Panc1 (cell line): ENCODE results near the gene IST1.

Experiments used
- CTCF ChIP-seq: fragments of 450-650 bp; IDR thresholded peaks from 2 replicates; pipeline ENCODE4 v1.5.1; 2017; ENCODE audit warnings: mild to moderate bottlenecking
- TF ChIP-seq, protein P1 (sequence below), 2 experiments: IDR thresholded peaks; 2 replicates each; pipeline ENCODE4 v1.6.1; 2011 to 2012; ENCODE audit warnings: low read depth in 2 of 2, control low read depth in 1 of 2, low read length in 1 of 2, mild to moderate bottlenecking in 1 of 2, moderate library complexity in 1 of 2; ENCODE audit not compliant: insufficient read depth in 1 of 2

GRCh38 chr16:71930013-71930563 lies 34.8 kb downstream of the IST1 start:
- TF ChIP-seq CTCF = no peak
- TF ChIP-seq, protein P1, sequence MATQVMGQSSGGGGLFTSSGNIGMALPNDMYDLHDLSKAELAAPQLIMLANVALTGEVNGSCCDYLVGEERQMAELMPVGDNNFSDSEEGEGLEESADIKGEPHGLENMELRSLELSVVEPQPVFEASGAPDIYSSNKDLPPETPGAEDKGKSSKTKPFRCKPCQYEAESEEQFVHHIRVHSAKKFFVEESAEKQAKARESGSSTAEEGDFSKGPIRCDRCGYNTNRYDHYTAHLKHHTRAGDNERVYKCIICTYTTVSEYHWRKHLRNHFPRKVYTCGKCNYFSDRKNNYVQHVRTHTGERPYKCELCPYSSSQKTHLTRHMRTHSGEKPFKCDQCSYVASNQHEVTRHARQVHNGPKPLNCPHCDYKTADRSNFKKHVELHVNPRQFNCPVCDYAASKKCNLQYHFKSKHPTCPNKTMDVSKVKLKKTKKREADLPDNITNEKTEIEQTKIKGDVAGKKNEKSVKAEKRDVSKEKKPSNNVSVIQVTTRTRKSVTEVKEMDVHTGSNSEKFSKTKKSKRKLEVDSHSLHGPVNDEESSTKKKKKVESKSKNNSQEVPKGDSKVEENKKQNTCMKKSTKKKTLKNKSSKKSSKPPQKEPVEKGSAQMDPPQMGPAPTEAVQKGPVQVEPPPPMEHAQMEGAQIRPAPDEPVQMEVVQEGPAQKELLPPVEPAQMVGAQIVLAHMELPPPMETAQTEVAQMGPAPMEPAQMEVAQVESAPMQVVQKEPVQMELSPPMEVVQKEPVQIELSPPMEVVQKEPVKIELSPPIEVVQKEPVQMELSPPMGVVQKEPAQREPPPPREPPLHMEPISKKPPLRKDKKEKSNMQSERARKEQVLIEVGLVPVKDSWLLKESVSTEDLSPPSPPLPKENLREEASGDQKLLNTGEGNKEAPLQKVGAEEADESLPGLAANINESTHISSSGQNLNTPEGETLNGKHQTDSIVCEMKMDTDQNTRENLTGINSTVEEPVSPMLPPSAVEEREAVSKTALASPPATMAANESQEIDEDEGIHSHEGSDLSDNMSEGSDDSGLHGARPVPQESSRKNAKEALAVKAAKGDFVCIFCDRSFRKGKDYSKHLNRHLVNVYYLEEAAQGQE (IDR thresholded peaks at IDR 0.05; ENCODE audit: insufficient read depth in 1 of 2, low read depth in 2 of 2, low read length in 1 of 2) = no peak
